Dendritic cell treated with granulocyte-macrophage colony-stimulating factor and Interleukin-4, amounts not matched to agents 40 ng/mL and 50 ng/mL, for 4 days (primary cell): ENCODE measurements around the gene UBE3D.
"Not testable (repeated sequence)": the region's sequence is repeated elsewhere in the genome, so short reads cannot be mapped to it uniquely, and the experiment has no call there.

Source experiments
- H3K27ac Mint-ChIP-seq: one replicate; pipeline ENCODE4 v1.8.0; 2022; ENCODE audit warnings: mild to moderate bottlenecking, mixed read lengths
- H3K27me3 Mint-ChIP-seq: one replicate; pipeline ENCODE4 v1.8.0; 2022; ENCODE audit warnings: mild to moderate bottlenecking, mixed read lengths
- H3K36me3 Mint-ChIP-seq: one replicate; pipeline ENCODE4 v1.8.0; 2022; ENCODE audit warnings: low read depth, mixed read lengths
- H3K4me1 Mint-ChIP-seq: one replicate; pipeline ENCODE4 v1.8.0; 2022; ENCODE audit warnings: low read depth, mixed read lengths
- H3K4me3 Mint-ChIP-seq: one replicate; pipeline ENCODE4 v1.8.0; 2022; ENCODE audit warnings: mild to moderate bottlenecking, moderate library complexity, mixed read lengths
- H3K9me3 Mint-ChIP-seq: one replicate; pipeline ENCODE4 v1.8.0; 2022; ENCODE audit warnings: mixed read lengths
- intact Hi-C: fragments of 100-400 bp; cut with micrococcal nuclease; formaldehyde crosslinking; loops from one replicate; pipeline ENCODE4 v1.15.0; 2022

Gene UBE3D

GRCh38 chr6:82875573-82876185 lies 190.0 kb downstream of the UBE3D start:
- Mint-ChIP-seq H3K4me3 (no peak overlapping the region), H3K9me3 (no peaks in the 10 kb centered on the region), H3K27me3 (no peaks in the 10 kb centered on the region), H3K27ac (no peak overlapping the region), H3K36me3 (no peaks in the 10 kb centered on the region), H3K4me1 (no peaks in the 10 kb centered on the region)
- intact Hi-C loops = no loop called here

- H3K4me3 Mint-ChIP-seq = no peak overlapping the region
Measured at GRCh38 chr6:82874867-82875266, 190.8 kb downstream of the UBE3D start.

GRCh38 chr6:82872185-82872584 lies 193.5 kb downstream of the UBE3D start:
- H3K27me3 Mint-ChIP-seq = no peaks in the 10 kb centered on the region
- H3K4me3 Mint-ChIP-seq = no peak overlapping the region
- no peaks in the 10 kb centered on the region for H3K4me1 Mint-ChIP-seq
- peaks cover 8% of the 10 kb centered on the region for H3K9me3 Mint-ChIP-seq
- no peak overlapping the region for H3K27ac Mint-ChIP-seq
- no peaks in the 10 kb centered on the region for H3K36me3 Mint-ChIP-seq
- intact Hi-C loops = no loop called here

More at GRCh38 chr6:82874867-82875266, 190.8 kb downstream of the UBE3D start:
- Mint-ChIP-seq H3K4me1 (no peaks in the 10 kb centered on the region), H3K27ac (no peak overlapping the region), H3K9me3 (no peaks in the 10 kb centered on the region), H3K27me3 (no peaks in the 10 kb centered on the region), H3K36me3 (no peaks in the 10 kb centered on the region)
- intact Hi-C loops = no loop called here

- Mint-ChIP-seq H3K27ac (no peak overlapping the region), H3K4me3 (no peak overlapping the region), H3K9me3 (peaks cover 16% of the 10 kb centered on the region), H3K27me3 (no peaks in the 10 kb centered on the region), H3K36me3 (no peaks in the 10 kb centered on the region), H3K4me1 (no peaks in the 10 kb centered on the region)
- intact Hi-C loops = no loop called here
Measured at GRCh38 chr6:82870582-82871172, 195.0 kb downstream of the UBE3D start.

- intact Hi-C loops = no loop called here
- Mint-ChIP-seq H3K9me3 (peaks cover 17% of the 10 kb centered on the region), H3K27me3 (no peaks in the 10 kb centered on the region), H3K4me1 (no peaks in the 10 kb centered on the region), H3K36me3 (no peaks in the 10 kb centered on the region), H3K4me3 (no peak overlapping the region), H3K27ac (no peak overlapping the region)
Measured at GRCh38 chr6:82869493-82869892, 196.1 kb downstream of the UBE3D start.

- Mint-ChIP-seq H3K4me3 (no peak overlapping the region), H3K27ac (no peak overlapping the region), H3K4me1 (no peaks in the 10 kb centered on the region), H3K27me3 (no peaks in the 10 kb centered on the region), H3K9me3 (peaks cover 26% of the 10 kb centered on the region), H3K36me3 (no peaks in the 10 kb centered on the region)
- intact Hi-C loops = no loop called here
Measured at GRCh38 chr6:82867946-82868345, 197.7 kb downstream of the UBE3D start.

GRCh38 chr6:82866446-82866845 lies 199.2 kb downstream of the UBE3D start:
- H3K9me3 Mint-ChIP-seq = peaks cover 26% of the 10 kb centered on the region
- H3K4me3 Mint-ChIP-seq = no peak overlapping the region
- H3K27ac Mint-ChIP-seq = no peak overlapping the region
- no peaks in the 10 kb centered on the region for H3K36me3 Mint-ChIP-seq
- no peaks in the 10 kb centered on the region for H3K4me1 Mint-ChIP-seq
- H3K27me3 Mint-ChIP-seq = no peaks in the 10 kb centered on the region
- intact Hi-C loops = no loop called here

- intact Hi-C loops = no loop called here
- H3K36me3 Mint-ChIP-seq = no peaks in the 10 kb centered on the region
- H3K27ac Mint-ChIP-seq = no peak overlapping the region
- H3K4me3 Mint-ChIP-seq = no peak overlapping the region
- H3K4me1 Mint-ChIP-seq = no peaks in the 10 kb centered on the region
- peaks cover 26% of the 10 kb centered on the region for H3K9me3 Mint-ChIP-seq
- no peaks in the 10 kb centered on the region for H3K27me3 Mint-ChIP-seq
Measured at GRCh38 chr6:82865461-82865860, 200.2 kb downstream of the UBE3D start.

GRCh38 chr6:82863781-82864180 lies 201.9 kb downstream of the UBE3D start:
- H3K27ac Mint-ChIP-seq = no peak overlapping the region
- no peaks in the 10 kb centered on the region for H3K4me1 Mint-ChIP-seq
- no peaks in the 10 kb centered on the region for H3K36me3 Mint-ChIP-seq
- H3K9me3 Mint-ChIP-seq = peaks cover 26% of the 10 kb centered on the region
- H3K27me3 Mint-ChIP-seq = no peaks in the 10 kb centered on the region
- intact Hi-C loops = no loop called here
- no peak overlapping the region for H3K4me3 Mint-ChIP-seq

- peaks cover 21% of the 10 kb centered on the region for H3K9me3 Mint-ChIP-seq
- H3K4me3 Mint-ChIP-seq = no peak overlapping the region
- H3K36me3 Mint-ChIP-seq = no peaks in the 10 kb centered on the region
- intact Hi-C loops = no loop called here
- H3K27ac Mint-ChIP-seq = no peak overlapping the region
- no peaks in the 10 kb centered on the region for H3K4me1 Mint-ChIP-seq
- H3K27me3 Mint-ChIP-seq = no peaks in the 10 kb centered on the region
Measured at GRCh38 chr6:82862543-82862942, 203.1 kb downstream of the UBE3D start.

GRCh38 chr6:82861121-82861520 lies 204.5 kb downstream of the UBE3D start:
- Mint-ChIP-seq H3K4me3 (no peak overlapping the region), H3K27me3 (no peaks in the 10 kb centered on the region), H3K4me1 (no peaks in the 10 kb centered on the region), H3K27ac (no peak overlapping the region), H3K9me3 (peaks cover 10% of the 10 kb centered on the region), H3K36me3 (no peaks in the 10 kb centered on the region)
- intact Hi-C loops = no loop called here

- H3K4me1 Mint-ChIP-seq, H3K36me3 Mint-ChIP-seq, H3K4me3 Mint-ChIP-seq, H3K27ac Mint-ChIP-seq, H3K27me3 Mint-ChIP-seq, intact Hi-C loops: not testable (repeated sequence)
- peaks cover 31% of the 10 kb centered on the region for H3K9me3 Mint-ChIP-seq
Measured at GRCh38 chr6:82856077-82856476, 209.6 kb downstream of the UBE3D start.

- H3K4me3 Mint-ChIP-seq, intact Hi-C loops, H3K36me3 Mint-ChIP-seq, H3K27ac Mint-ChIP-seq, H3K4me1 Mint-ChIP-seq, H3K27me3 Mint-ChIP-seq: not testable (repeated sequence)
- peaks cover 46% of the 10 kb centered on the region for H3K9me3 Mint-ChIP-seq
Measured at GRCh38 chr6:82852904-82853303, 212.7 kb downstream of the UBE3D start.

GRCh38 chr6:82843291-82843885 lies 222.3 kb downstream of the UBE3D start:
- peaks cover 6% of the 10 kb centered on the region for H3K9me3 Mint-ChIP-seq
- intact Hi-C loops = no loop called here
- no peaks in the 10 kb centered on the region for H3K36me3 Mint-ChIP-seq
- no peak overlapping the region for H3K4me3 Mint-ChIP-seq
- H3K27ac Mint-ChIP-seq = no peak overlapping the region
- H3K27me3 Mint-ChIP-seq = no peaks in the 10 kb centered on the region
- H3K4me1 Mint-ChIP-seq = no peaks in the 10 kb centered on the region

- Mint-ChIP-seq H3K27me3 (no peaks in the 10 kb centered on the region), H3K36me3 (no peaks in the 10 kb centered on the region), H3K4me3 (no peak overlapping the region), H3K4me1 (no peaks in the 10 kb centered on the region), H3K9me3 (peaks cover 6% of the 10 kb centered on the region), H3K27ac (no peak overlapping the region)
- intact Hi-C loops = no loop called here
Measured at GRCh38 chr6:82842721-82843120, 222.9 kb downstream of the UBE3D start.
